ENCODE measurements around the gene CASKIN1.

- TF ChIP-seq, protein P1, sequence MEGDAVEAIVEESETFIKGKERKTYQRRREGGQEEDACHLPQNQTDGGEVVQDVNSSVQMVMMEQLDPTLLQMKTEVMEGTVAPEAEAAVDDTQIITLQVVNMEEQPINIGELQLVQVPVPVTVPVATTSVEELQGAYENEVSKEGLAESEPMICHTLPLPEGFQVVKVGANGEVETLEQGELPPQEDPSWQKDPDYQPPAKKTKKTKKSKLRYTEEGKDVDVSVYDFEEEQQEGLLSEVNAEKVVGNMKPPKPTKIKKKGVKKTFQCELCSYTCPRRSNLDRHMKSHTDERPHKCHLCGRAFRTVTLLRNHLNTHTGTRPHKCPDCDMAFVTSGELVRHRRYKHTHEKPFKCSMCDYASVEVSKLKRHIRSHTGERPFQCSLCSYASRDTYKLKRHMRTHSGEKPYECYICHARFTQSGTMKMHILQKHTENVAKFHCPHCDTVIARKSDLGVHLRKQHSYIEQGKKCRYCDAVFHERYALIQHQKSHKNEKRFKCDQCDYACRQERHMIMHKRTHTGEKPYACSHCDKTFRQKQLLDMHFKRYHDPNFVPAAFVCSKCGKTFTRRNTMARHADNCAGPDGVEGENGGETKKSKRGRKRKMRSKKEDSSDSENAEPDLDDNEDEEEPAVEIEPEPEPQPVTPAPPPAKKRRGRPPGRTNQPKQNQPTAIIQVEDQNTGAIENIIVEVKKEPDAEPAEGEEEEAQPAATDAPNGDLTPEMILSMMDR (IDR thresholded peaks at IDR 0.05), result no peak
- no peak for TF ChIP-seq POLR2A (IDR thresholded peaks at IDR 0.05)
Observed at GRCh38 chr16:2196981-2197511, 641 bp upstream of the CASKIN1 start.
